Stimulated activated CD4-positive, alpha-beta T cell treated with anti-CD3 and anti-CD28 coated beads, Interleukin-15, amount 100 ng/mL, for 48 hours (primary cell): ENCODE data around the gene RSRC1.
"Not testable (repeated sequence)": the region's sequence is repeated elsewhere in the genome, so short reads cannot be mapped to it uniquely, and the experiment has no call there.

Experiments used
- DNase-seq, 2 donors: peaks; one replicate each; pipeline ENCODE4 v3.0.0-alpha.2; 2020; ENCODE audit warnings: low read depth in 2 of 2

The RSRC1 gene

DNA sequence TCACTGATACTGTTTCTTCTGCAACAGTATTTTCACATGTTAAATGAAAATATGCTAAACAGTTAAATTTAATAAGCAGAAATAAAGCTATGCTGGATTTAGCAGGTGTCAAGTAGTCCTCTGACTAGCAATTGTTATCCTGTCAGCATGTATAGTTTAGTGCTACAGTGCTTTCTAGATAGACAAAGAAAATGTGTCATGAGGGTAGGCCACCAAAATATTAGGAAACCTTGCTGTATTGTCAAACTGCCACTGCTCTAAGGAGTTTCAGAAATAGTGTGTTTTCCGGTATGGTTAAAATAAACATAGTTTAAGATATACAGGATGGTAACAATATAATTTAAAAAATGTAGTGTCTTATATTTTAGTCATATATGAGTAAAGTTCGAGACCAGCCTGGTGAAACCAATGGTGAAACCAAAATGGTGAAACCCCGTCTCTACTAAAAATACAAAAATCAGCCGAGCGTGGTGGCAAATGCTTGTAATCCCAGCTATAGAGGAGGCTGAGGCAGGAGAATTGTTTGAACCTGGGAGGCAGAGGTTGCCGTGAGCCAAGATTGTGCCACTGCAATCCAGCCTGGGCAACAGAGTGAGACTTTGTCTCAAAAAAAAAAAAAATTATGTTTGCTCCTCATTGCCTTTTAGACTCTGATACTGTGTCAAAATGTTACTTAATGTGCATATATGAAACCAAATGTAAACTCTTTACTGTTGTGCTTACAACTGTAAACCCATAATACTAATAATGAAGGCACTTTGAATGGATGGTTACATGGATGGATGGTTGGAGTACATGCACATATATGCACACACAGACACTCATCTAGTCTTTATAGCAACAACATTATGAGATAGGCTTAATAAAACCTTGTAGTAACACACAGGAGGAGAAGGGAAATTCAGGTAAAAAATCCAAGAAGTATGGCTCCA lies 204.8 kb downstream of the RSRC1 start:
- no peak for DNase-seq

DNA sequence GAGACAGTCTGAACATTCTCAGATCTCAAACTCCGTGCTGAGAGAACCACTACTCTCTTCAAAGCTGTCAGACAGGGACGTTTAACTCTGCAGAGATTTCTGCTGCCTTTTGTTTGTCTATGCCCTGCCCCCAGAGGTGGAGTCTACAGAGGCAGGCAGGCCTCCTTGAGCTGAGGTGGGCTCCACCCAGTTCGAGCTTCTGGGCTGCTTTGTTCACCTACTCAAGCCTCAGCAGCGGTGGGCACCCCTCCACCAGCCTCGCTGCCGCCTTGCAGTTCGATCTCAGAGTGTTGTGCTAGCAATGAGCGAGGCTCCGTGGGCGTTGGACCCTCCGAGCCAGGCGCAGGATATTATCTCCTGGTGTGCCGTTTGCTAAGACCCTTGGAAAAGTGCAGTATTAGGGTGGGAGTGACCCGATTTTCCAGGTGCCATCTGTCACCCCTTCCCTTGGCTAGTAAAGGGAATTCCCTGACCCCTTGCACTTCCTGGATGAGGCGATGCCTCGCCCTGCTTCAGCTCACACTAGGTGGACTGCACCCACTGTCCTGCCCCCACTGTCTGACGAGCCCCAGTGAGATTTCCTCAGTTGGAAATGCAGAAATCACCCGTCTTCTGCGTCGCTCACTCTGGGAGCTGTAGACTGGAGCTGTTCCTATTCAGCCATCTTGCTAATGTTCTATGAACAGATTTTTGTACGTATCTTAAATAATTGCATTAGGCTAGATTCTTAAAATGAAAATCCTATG lies 220.0 kb downstream of the RSRC1 start:
- not testable (repeated sequence) for DNase-seq

DNA sequence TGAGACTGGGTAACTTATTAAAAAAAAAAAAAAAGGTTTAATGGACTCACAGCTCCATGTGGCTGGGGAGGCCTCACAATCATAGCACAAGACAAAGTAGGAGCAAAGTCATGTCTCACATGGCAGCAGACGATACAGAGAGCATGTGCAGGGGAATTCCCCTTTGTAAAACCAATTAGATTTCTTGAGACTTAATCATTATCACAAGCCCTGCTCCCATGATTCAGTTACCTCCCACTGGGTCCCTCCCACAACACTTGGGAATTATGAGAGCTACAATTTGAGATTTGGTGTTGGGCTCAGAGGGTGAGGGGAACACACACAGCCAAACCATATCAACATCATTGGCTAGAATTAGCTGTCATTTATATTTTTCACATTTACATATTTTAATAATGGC lies 221.0 kb downstream of the RSRC1 start:
- DNase-seq, result no peak

DNA sequence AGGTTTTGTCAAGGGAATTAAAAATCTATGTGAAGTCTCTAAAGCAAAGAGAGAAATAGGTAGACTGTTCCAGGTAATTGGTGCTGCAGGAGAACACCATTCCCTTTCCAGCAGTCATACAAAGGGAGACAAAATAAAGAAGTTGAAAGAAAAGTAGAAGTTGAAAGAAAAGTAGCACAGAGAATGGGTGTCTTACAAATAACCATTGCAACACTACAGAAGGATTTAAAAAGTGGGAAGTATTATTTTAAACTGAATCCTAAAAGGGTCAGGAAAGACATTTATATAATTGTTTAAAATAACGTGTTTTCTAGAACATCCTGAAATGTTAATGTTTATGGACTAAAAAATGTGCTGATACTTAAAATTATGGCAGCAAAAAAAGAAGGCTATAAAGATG lies 223.8 kb downstream of the RSRC1 start:
- no peak for DNase-seq

DNA sequence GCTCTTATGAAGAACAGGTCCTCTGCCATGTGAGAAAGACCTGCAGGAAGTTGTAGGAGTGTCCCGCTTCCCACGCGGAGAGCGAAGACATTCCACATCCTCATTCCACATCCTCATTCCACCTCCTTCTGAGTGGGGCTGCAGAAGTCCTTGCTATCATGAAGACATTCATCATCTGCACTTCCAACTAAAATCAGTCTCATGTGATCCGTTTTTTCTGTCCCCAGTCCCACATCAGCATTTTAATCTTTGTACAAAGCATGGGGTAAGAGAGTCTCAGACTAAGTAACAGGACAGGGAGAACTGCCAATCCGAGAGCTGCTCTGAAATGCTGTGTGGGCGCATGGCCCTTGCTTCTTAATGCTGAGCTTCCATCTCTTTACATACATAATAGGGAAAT lies 227.2 kb downstream of the RSRC1 start:
- DNase-seq, result no peak

DNA sequence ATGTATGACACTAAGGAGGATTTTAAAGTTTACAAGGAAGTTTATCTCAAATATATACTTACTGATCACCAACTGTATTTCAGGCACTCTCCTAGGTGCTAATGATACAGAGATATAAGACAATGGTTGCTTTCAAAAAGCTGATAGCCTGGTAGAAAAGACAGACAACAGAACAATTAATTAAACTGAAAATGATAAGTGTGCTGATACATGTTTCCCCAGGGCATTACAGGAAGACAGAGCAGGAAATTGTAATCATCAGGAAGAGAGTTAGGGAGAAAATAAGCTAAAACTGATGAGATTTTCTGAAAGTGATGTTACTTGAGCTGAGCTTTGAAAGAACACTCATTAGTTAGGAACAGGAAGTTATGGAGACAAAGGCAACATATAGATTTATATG lies 229.7 kb downstream of the RSRC1 start:
- no peak for DNase-seq

DNA sequence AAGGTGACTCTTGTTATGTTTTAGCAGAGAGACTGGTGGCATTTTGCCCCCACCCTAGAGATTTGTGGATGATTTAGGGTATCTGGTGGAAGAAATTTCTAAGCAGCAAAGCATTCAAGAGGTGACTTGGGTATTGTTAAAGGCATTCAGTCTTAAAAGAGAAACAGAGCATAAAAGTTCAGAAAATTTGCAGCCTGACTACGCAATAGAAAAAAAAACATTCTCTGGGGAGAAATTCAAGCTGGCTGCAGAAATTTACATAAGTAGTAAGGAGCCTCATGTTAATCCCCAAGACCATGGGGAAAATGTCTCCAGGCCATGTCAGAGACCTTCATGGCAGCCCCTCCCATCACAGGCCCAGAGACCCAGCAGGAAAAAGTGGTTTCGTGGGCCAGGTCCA lies 231.1 kb downstream of the RSRC1 start:
- DNase-seq, result not testable (repeated sequence)

DNA sequence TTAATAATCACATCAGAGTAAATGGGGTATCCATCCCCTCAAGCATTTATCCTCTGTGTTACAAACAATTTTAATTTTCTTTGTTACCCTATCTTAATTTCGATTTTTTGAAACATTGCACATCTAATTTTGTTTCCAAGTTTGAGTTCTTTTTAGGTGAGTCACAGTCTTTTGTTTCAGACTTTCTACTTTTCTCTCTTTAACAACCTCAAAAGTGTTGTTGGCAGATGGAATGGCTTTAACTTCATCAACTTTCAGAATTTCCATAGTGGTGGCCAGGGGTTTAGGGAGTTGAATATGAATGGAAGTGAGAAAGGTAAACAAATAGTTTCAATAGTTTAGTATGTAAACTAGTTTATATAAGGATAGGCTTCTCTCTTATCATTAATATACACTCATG lies 238.1 kb downstream of the RSRC1 start:
- no peak for DNase-seq

DNA sequence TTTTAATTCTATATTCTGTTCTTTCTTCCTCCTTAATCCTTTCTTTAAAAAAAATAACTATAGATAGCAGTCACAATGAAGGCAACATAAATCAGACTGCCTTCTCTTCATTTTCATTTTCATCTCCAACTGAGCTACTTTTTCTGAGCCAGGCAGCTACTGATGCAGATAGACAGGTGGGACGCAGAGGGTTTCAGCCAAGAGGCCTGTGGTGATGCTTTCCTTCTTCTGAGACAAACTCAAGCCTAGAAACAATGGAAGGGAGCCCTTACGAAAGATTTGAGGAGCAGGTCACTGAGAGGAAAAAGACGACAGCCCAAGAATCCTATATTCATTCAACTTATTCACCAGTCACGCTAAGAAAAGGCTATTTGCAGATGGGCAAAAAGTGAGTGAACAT lies 241.1 kb downstream of the RSRC1 start:
- DNase-seq, result no peak

DNA sequence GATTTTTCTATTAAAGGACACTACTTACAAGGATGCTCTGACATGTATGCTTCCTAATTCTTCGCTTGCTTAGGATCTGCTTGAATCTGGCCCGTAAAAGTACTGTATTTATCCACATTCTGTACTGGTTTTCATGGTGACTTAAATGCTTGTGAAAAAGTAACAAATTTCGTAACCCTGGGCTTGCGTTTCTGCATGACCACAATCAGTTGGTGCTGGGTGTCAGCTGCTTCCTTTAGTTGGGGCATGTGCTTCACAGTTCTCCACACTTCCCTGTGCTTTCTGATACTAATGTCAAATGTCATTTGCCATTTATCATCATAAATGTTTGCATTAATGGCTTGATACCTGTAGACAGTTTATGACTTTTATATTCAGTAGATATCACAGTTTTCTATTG lies 242.7 kb downstream of the RSRC1 start:
- DNase-seq, result no peak

DNA sequence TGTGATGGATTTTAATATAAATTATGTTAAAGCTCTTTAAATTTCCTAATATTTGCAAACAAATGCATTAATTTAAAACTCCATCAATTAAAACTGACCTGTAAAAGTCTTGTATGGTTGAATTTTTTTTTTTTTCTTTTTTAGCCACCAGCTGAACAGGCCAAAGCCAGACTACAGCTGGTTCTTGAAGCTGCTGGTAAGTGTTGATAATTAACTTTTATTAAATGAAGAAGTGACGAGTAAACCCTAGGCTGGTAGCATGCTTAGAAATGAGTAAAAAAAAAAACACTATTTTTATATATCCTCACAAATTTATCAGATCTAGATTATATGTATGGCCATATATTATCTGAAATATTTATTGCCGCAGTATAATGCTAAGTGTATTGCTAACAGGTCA lies 244.8 kb downstream of the RSRC1 start:
- no peak for DNase-seq

DNA sequence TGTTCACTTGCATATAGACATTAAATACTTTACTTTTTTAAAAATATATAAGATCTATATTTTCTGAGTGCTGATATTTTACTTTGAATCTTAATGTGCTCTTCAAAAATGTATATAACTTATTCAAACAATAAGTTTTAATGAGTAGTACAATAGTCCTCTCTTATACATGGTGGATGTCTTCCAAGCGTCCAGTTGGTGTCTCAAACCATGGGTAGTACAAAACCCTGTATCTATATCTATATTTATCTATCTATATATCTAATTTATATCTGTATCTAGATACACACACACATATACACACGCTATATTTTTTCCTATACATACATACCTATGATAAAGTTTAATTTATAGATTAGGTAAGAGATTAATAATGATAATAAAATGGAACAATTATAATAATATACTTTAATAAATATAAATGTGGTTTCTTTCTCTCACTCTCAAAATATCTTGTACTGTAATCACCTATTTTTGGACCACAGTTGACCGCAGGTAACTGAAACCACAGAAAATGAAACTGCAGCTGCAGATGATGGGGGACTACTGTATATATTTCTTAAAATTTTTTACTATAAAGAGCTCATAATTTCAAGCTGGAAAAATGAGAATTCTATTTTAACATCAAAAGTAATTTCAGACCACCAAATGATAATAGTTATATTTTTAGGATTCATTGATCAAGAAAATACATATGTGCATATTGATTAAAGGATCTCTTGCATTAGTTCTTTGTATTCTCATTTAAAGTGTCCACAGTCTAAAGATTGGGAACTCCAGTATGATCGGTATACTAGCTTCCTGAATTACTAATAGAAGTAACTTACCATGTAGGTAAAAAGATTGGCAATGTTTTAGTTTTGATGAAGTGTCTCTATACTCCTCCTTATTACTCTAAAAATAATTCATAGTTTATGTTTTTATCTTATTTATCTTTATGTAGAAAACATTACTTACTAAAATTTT lies 246.0 kb downstream of the RSRC1 start:
- DNase-seq, result no peak

DNA sequence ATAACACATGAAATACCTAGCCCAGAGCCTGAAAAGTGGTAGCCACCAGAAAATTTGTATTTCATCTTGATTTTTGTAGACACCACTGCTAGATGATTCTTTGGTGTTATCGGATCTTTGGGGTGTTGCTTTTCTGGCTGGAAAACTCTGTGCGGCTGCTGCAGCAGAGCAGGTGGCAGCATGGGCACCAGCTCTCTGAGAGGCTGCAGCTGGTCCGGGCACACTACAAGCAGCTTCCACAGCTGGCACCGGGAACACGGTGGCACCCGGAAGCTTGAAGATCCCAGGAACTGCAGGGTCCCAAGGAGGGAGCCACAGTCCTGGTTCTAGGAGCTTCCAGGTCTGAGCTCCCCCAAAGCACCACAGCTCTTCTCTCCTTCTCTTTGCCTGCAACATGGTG lies 249.4 kb downstream of the RSRC1 start:
- DNase-seq, result no peak

DNA sequence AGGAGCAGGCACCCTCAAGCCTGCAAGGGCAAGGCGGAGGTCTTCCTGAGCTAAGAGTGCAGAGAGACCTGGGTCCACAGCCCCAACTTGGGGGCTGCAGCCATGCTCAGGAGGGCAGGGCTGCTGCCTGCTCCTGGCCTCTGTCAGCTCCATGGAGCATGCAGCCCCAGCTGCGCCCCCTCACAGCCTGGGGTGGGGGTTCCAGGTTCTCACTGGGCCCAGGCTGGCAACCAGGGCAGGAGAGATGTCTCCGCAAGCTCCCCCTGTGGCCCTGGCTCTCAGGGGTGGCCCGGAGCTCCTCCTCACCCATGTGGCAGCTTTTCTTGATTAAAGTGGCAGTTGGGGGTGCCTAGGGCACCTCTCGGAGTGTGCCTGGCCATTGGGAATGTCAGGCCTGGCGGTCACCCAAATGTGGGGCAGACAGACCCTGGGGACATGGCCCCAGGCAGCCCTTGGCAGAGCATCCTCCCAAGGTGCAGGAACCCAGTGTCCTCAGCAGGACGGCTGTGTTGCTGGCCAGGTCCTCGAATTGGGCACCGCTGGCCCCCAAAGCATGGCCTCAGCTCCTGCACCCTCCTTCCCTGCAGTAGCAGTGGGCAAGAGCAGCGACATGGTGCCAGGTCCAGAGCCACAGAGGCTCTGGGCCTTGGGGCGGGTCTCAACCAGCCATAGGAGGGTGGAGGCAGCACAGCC lies 251.0 kb downstream of the RSRC1 start:
- no peak for DNase-seq

DNA sequence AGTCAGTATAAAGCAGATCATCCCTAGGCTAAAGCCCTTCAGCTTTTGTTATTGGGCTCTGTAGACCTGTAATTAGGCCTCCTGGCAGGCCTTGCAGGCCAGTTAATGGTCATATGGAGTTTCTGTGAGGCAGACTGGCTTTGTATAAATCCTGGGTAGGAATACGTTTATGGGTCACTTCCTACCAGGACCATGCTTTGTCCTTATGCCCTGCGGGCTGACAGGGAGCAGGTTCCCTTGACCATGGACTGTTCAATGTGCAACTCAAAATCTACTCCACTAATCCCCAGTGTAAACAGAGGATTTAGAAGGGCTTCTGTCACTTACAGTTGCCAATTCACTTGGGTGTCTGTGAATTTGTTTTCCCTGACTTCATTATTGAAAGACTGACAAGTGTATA lies 258.4 kb downstream of the RSRC1 start:
- DNase-seq, result no peak

DNA sequence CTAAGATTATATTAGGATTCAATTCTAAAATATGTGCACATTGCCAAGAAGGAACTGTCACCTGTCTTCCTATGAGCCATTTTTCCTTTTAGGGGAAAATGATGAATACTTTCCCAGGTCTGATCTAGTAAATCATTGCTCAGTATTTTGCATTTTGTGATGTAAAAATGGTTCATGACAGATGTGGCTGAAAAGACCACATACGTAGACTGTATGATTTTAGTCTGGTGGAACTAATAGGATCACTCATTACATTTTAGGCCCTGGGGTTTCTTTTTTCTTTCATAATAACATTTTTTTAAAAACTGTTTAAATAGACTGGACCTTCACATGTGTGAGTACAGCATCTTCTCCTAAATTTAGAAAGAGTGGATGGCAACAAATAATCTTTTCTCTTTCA lies 259.4 kb downstream of the RSRC1 start:
- DNase-seq, result no peak

DNA sequence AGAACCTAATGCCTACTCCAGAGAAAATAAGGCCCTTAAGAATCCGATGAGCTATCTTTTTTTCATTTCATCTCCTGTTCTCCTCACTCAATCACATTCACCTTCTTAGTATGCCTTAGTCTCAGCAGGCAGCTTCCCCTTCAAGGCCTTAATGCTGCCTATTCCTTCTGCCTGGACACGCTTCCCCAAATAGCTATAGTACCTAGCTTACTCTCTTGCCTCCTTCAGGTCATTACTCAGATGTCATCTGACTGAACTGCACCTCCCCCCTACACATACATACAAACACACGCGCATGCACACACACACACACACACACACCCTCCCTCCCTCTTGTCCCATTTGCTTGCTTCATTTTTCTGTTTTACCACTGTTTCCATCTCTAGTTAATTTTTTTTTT lies 269.6 kb downstream of the RSRC1 start:
- no peak for DNase-seq

DNA sequence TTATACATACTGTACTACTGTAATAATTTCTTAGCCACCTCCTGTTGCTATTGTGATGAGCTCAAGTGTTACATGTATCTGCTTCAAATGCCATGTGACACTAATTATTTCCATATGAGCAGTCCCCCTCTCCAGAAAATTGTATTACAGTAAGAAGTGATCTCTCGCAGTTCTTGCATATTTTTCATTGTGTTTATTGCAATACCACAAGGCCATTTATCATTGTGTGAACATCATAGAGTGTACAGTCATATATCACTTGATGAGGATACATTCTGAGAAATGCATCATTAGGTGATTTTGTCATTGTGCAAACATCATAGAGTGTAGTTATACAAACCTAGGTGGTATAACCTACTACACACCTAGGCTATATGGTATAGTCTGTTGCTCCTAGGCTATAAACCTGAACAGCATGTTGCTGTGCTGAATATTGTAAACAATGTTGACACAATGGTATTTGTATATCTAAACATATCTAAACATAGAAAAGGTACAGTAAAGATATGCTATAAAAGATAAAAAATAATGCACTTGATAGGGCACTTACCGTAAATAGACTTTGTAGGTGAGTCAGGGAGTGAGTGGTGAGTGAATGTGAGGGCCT lies 271.5 kb downstream of the RSRC1 start:
- no peak for DNase-seq

DNA sequence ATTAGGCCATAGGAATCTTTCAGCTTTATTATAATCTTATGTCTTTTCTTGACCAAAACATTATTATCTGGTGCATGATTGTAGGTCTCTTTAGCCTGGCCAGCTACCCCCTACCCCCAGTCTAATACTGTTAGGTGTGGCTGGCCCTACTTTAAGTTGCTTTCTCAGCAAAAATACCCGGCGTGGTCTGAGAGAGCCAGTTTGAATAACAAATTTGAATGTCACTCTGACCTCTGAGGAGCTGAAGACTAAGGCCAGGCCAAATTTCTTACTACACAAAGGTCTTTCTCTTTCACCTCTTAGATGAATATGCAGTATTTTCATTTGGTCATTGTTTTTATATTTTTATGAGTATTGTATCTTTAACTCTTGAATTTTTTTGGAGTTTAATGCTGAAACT lies 272.6 kb downstream of the RSRC1 start:
- DNase-seq, result no peak

DNA sequence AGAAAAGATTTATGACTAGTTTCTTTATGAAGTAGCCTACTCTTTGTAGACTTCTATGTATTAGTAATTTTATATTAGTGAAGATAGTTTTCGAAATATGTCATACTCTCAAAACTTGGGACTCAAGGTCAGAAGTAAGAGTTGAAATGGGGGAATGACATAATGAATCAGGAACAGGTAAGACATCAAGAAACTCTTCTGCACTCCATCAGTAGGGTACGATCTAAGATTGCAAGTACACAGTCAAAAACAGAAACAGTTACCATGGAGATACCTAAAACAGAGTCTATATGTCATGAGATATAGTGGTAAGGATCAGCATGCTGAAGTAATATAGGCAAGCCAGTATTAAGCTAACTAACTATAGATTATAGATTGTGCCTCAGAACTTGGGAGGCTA lies 274.1 kb downstream of the RSRC1 start:
- no peak for DNase-seq

DNA sequence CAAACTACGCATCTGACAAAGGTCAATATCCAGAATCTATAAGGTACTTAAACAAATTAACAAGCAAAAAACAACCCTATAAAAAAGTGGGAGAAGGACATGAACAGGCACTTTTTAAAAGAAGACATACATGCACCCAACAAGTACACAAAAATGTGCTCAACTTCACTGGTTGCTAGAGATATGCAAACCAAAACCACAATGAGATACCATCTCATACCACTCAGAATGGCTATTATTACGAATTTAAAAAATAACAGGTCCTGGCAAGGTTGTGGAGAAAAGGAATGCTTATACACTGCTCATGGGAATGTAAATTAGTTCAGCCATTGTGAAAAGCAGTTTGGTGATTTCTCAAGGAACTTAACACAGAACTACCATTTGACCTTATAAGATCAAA lies 285.5 kb downstream of the RSRC1 start:
- DNase-seq, result no peak
